Measurements from ENCODE around the gene PPP2R2C. TPM values are rescaled to one million over a fixed set of nuclear protein-coding genes. Genes with fewer than 3 reads are reported as not detected.

Gene PPP2R2C
- total RNA-seq, 1 experiment from 2014 or later: 8.1 TPM

DNA sequence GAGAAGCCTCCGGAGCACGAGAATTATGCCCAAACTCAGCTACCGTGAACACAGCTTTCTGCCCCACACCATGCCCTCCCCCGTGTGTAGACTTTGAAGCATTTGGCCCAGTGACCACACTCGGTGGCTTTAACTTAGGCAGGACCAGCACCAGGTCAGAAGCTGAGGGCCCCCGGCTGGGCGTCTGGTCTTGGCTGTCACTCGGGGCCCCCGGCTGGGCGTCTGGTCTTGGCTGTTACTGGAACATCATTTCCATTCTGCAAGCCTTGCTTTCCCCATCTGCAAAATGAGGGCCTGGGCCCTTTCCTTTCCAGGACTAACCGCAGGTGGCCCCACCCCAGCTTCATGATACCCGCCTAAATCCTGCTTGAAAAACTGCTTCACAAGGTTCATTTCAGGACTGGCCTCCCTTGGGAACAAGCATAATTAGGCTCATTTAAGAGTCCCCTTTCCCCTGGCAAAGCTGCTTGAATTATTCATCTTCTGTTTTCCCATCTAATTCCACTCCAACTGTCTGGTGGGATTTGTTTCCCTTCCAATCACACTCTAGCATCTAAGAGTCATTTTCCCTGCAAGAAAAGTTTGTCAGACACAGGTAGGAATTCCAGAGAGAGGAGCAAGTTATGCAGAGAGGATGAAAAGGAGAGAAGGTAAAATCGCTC is 120.3 kb downstream of the PPP2R2C start:
- WGBS (ENCODE audit: extremely low coverage, insufficient read length, low lambda C conversion rate): no CpG with 5 or more reads among the region's 13 CpGs
- Histone ChIP-seq H3K4me2 (ENCODE audit: insufficient read depth, insufficient read length, low read length) (no peak overlapping the region), H3K56ac (ENCODE audit: insufficient read length, low read depth, low read length) (no peak overlapping the region), H3K9me3 (ENCODE audit: control insufficient read depth, low read depth, low read length) (no peaks in the 10 kb centered on the region), H4K20me1 (ENCODE audit: control insufficient read depth, insufficient read depth, insufficient read length) (no peaks in the 10 kb centered on the region), H3K23me2 (ENCODE audit: insufficient read length, low read depth, low read length, poor library complexity, severe bottlenecking) (no peaks in the 10 kb centered on the region), H3K9ac (ENCODE audit: extremely low read depth, insufficient read length, low read length) (no peak overlapping the region), H3K23ac (ENCODE audit: insufficient read length, low read depth, low read length) (no peak overlapping the region), H4K5ac (ENCODE audit: insufficient read length, low read depth, low read length) (no peak overlapping the region), H3K4me1 (ENCODE audit: insufficient read depth, low read length) (no peaks in the 10 kb centered on the region), H2BK12ac (ENCODE audit: insufficient read length, low read depth, low read length) (no peak overlapping the region), H3K79me2 (ENCODE audit: insufficient read depth, low read length) (no peaks in the 10 kb centered on the region), H3K18ac (ENCODE audit: insufficient read length, low read depth, low read length) (no peak overlapping the region), H3K27me3 (ENCODE audit: insufficient read depth, low read length) (no peaks in the 10 kb centered on the region), H2AK5ac (ENCODE audit: insufficient read length, low read length) (no peak overlapping the region), H2AFZ (ENCODE audit: low read length) (no peak overlapping the region), H3K4ac (ENCODE audit: low read depth, low read length) (no peak overlapping the region), H4K8ac (replicated peaks; ENCODE audit: insufficient read length, low read depth, low read length) (no peak overlapping the region), H2BK15ac (ENCODE audit: low read depth, low read length) (no peak overlapping the region), H2BK120ac (ENCODE audit: low read depth, low read length, poor library complexity, severe bottlenecking) (no peak overlapping the region), H3K14ac (ENCODE audit: insufficient read depth, low read length) (no peak overlapping the region), H3K79me1 (ENCODE audit: insufficient read depth, low read depth, low read length, poor library complexity, severe bottlenecking) (no peaks in the 10 kb centered on the region), H3T11ph (ENCODE audit: low read length) (no peak overlapping the region), H2BK5ac (ENCODE audit: insufficient read length, low read length) (no peak overlapping the region), H3K27ac (ENCODE audit: insufficient read length, low read depth, low read length) (no peak overlapping the region), H4K91ac (ENCODE audit: insufficient read length, low read depth, low read length) (no peak overlapping the region), H2BK20ac (ENCODE audit: low read depth, low read length, poor library complexity, severe bottlenecking) (no peak overlapping the region)
- no peak for DNase-seq
- Mint-ChIP-seq H3K4me3 (no peak overlapping the region), H3K4me1 (peaks cover 3 to 4% of the 10 kb centered on the region in 2 experiments; a peak in 1 of 4 replicates), H3K27me3 (ENCODE audit: low read depth) (no peaks in the 10 kb centered on the region; the same call in 1 of the 2 replicates), H3K36me3 (ENCODE audit: insufficient read depth in 1 of 3, low read depth in 3 of 3) (no peaks in the 10 kb centered on the region), H3K9me3 (no peaks in the 10 kb centered on the region; a peak in 1 of 5 replicates), H3K27ac (no peak overlapping the region; a peak in 1 of 7 replicates)
- TF ChIP-seq, protein P1, sequence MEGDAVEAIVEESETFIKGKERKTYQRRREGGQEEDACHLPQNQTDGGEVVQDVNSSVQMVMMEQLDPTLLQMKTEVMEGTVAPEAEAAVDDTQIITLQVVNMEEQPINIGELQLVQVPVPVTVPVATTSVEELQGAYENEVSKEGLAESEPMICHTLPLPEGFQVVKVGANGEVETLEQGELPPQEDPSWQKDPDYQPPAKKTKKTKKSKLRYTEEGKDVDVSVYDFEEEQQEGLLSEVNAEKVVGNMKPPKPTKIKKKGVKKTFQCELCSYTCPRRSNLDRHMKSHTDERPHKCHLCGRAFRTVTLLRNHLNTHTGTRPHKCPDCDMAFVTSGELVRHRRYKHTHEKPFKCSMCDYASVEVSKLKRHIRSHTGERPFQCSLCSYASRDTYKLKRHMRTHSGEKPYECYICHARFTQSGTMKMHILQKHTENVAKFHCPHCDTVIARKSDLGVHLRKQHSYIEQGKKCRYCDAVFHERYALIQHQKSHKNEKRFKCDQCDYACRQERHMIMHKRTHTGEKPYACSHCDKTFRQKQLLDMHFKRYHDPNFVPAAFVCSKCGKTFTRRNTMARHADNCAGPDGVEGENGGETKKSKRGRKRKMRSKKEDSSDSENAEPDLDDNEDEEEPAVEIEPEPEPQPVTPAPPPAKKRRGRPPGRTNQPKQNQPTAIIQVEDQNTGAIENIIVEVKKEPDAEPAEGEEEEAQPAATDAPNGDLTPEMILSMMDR (conservative IDR thresholded peaks at IDR 0.05): no peak

Measured in H9 (cell line).